ENCODE data around the gene TIMP2. TPM values are rescaled to one million over a fixed set of nuclear protein-coding genes. Genes with fewer than 3 reads are reported as not detected.
"Not testable (repeated sequence)": the region's sequence is repeated elsewhere in the genome, so short reads cannot be mapped to it uniquely, and the experiment has no call there.

The TIMP2 gene
- total RNA-seq, 2 experiments from 2014 or later = 6.2 to 7.0 TPM

GRCh38 chr17:78879635-78880186 is 45.5 kb downstream of the TIMP2 start:
- Mint-ChIP-seq H3K9me3 (no peaks in the 10 kb centered on the region), H3K27me3 (peaks cover 6% of the 10 kb centered on the region), H3K36me3 (ENCODE audit: low read depth) (no peaks in the 10 kb centered on the region), H3K4me3 (peak overlapping the region; percentile 83), H3K4me1 (ENCODE audit: low read depth) (peaks cover 39% of the 10 kb centered on the region), H3K27ac (peak overlapping the region; percentile 87)
- no peak for TF ChIP-seq CTCF (IDR thresholded peaks at IDR 0.05)
- POLR2A ChIA-PET = no interaction called here
- H3K4me3 ChIP-seq (ENCODE audit: low read length) = peak overlapping the region; percentile 37
- peaks cover 33% of the 10 kb centered on the region for H3K4me1 ChIP-seq (ENCODE audit: insufficient read depth, low read length)
- H3K9me3 ChIP-seq (ENCODE audit: control insufficient read depth in 1 of 2, insufficient read depth in 1 of 2, low read length in 2 of 2) = no peaks in the 10 kb centered on the region
- CTCF ChIA-PET = no interaction called here
- intact Hi-C loops (cut with DNase I, micrococcal nuclease) = loop anchor here in 1 of 2 experiments (5.0 kb wide), 1 partner anchor 43 kb away; no protein-coding TSS in a partner anchor
- H3K36me3 ChIP-seq (ENCODE audit: insufficient read depth, low read length) = no peaks in the 10 kb centered on the region
- peak; percentile 67 for ATAC-seq (ENCODE audit: poor library complexity)
- DNase-seq = peak in 10 of 14 experiments; percentile 2 to 73 (median 29)
- peak overlapping the region in 1 of 2 donors; percentile 29 for H3K27ac ChIP-seq (ENCODE audit: low read depth in 1 of 2, low read length in 2 of 2)
- peaks cover 0 to 4% of the 10 kb centered on the region in 2 experiments for H3K27me3 ChIP-seq (ENCODE audit: control insufficient read depth in 1 of 2, insufficient read depth in 2 of 2, low read length in 2 of 2)

GRCh38 chr17:78878871-78879527 is 46.2 kb downstream of the TIMP2 start:
- Mint-ChIP-seq H3K4me3 (peak overlapping the region; percentile 83), H3K9me3 (no peaks in the 10 kb centered on the region), H3K36me3 (ENCODE audit: low read depth) (no peaks in the 10 kb centered on the region), H3K27ac (peak overlapping the region; percentile 87), H3K4me1 (ENCODE audit: low read depth) (peaks cover 39% of the 10 kb centered on the region), H3K27me3 (peaks cover 6% of the 10 kb centered on the region)
- no peak for ATAC-seq (ENCODE audit: poor library complexity)
- POLR2A ChIA-PET = no interaction called here
- H3K4me3 ChIP-seq (ENCODE audit: low read length) = peak overlapping the region; percentile 37
- CTCF ChIA-PET = no interaction called here
- no peaks in the 10 kb centered on the region for H3K9me3 ChIP-seq (ENCODE audit: control insufficient read depth in 1 of 2, insufficient read depth in 1 of 2, low read length in 2 of 2)
- peaks cover 0 to 4% of the 10 kb centered on the region in 2 experiments for H3K27me3 ChIP-seq (ENCODE audit: control insufficient read depth in 1 of 2, insufficient read depth in 2 of 2, low read length in 2 of 2)
- TF ChIP-seq CTCF (IDR thresholded peaks at IDR 0.05) = no peak
- H3K27ac ChIP-seq (ENCODE audit: low read depth in 1 of 2, low read length in 2 of 2) = no peak overlapping the region
- intact Hi-C loops (cut with DNase I, micrococcal nuclease) = no loop called here
- H3K36me3 ChIP-seq (ENCODE audit: insufficient read depth, low read length) = no peaks in the 10 kb centered on the region
- no peak for DNase-seq
- H3K4me1 ChIP-seq (ENCODE audit: insufficient read depth, low read length) = peaks cover 33% of the 10 kb centered on the region

DNA sequence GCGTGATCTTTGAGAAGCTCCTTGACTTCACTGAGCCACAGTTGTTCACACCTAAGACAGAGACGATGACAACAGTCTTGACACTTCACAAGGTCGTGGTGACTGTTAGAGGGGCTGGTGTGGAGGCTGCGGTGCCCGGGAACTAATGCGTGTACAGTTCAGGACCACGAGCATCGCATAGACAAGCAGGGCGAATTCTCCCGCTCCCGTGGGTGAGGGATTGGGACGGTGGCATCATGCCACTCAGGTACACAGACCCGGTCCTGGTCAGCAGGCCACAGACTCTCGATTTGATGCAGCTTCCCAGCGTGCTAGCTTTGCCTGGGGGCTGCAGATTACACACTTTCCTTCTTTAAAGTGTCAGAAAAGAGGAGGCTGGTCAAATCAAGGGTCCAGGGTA is 46.9 kb downstream of the TIMP2 start:
- peak overlapping the region; percentile 29 for H3K27ac Mint-ChIP-seq

DNA sequence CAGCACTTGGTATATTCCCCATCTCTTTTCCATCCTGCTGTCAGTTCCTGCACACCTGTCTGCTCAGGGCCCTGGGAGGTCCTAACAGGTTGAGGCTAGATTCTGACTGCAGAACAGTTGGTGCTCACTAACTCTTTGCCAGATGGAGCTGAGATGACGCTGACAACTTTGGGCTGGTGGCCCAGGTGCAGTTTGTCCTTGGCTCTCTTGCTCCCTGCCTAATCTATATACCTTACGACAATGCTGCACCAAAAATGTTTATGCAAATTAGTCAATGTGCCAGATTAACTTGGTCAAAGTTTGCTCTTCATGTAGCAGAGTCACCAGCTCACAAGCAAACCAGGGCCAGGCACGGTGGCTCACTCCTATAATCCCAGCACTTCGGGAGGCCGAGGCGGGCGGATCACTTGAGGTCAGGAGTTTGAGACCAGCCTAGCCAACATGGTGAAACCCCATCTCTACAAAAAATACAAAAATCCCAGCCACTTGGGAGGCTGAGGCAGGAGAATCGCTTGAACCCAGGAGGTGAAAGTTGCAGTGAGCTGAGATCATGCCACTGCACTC is 48.2 kb downstream of the TIMP2 start:
- intact Hi-C loops (cut with DNase I, micrococcal nuclease); H3K36me3 ChIP-seq (ENCODE audit: insufficient read depth, low read length); H3K27me3 Mint-ChIP-seq; CTCF ChIA-PET; H3K27ac ChIP-seq (ENCODE audit: low read depth in 1 of 2, low read length in 2 of 2); H3K9me3 ChIP-seq (ENCODE audit: control insufficient read depth in 1 of 2, insufficient read depth in 1 of 2, low read length in 2 of 2); ATAC-seq (ENCODE audit: poor library complexity); H3K27ac Mint-ChIP-seq; H3K9me3 Mint-ChIP-seq; H3K4me3 ChIP-seq (ENCODE audit: low read length); H3K36me3 Mint-ChIP-seq (ENCODE audit: low read depth); POLR2A ChIA-PET; H3K27me3 ChIP-seq (ENCODE audit: control insufficient read depth in 1 of 2, insufficient read depth in 2 of 2, low read length in 2 of 2); H3K4me3 Mint-ChIP-seq; DNase-seq: not testable (repeated sequence)
- peaks cover 26% of the 10 kb centered on the region for H3K4me1 Mint-ChIP-seq (ENCODE audit: low read depth)
- peaks cover 17% of the 10 kb centered on the region for H3K4me1 ChIP-seq (ENCODE audit: insufficient read depth, low read length)

More for the DNA sequence above, 46.9 kb downstream of the TIMP2 start:
- ChIA-PET CTCF (no interaction called here), POLR2A (no interaction called here)
- Mint-ChIP-seq H3K4me1 (ENCODE audit: low read depth) (peaks cover 37% of the 10 kb centered on the region), H3K27me3 (peaks cover 6% of the 10 kb centered on the region), H3K36me3 (ENCODE audit: low read depth) (no peaks in the 10 kb centered on the region), H3K9me3 (no peaks in the 10 kb centered on the region), H3K4me3 (peak overlapping the region; percentile 45)
- Histone ChIP-seq H3K27me3 (ENCODE audit: control insufficient read depth in 1 of 2, insufficient read depth in 2 of 2, low read length in 2 of 2) (peaks cover 0 to 4% of the 10 kb centered on the region in 2 experiments), H3K9me3 (ENCODE audit: control insufficient read depth in 1 of 2, insufficient read depth in 1 of 2, low read length in 2 of 2) (no peaks in the 10 kb centered on the region), H3K4me3 (ENCODE audit: low read length) (no peak overlapping the region), H3K4me1 (ENCODE audit: insufficient read depth, low read length) (peaks cover 26% of the 10 kb centered on the region), H3K36me3 (ENCODE audit: insufficient read depth, low read length) (no peaks in the 10 kb centered on the region), H3K27ac (ENCODE audit: low read depth in 1 of 2, low read length in 2 of 2) (no peak overlapping the region)
- intact Hi-C loops (cut with DNase I, micrococcal nuclease) = no loop called here
- no peak for DNase-seq
- TF ChIP-seq CTCF (IDR thresholded peaks at IDR 0.05) = no peak
- no peak for ATAC-seq (ENCODE audit: poor library complexity)
